ENCODE data around the gene ARHGAP29. TPM values are rescaled to one million over a fixed set of nuclear protein-coding genes. Genes with fewer than 3 reads are reported as not detected.

The ARHGAP29 gene
- total RNA-seq, 1 experiment from 2014 or later = 197 TPM

- H3K36me3 ChIP-seq (ENCODE audit: control insufficient read depth, insufficient read depth, low read length) = peaks cover 30% of the 10 kb centered on the region
- POLR2A ChIA-PET = interaction anchor here (0.6 to 1.0 kb wide), 2 partner anchors 9 to 105 kb away, joined by 4 to 6 read pairs; no protein-coding TSS in a partner anchor
- BruUV-seq (replicated peaks) = TSS peak; percentile 0
These were observed 9.8 kb downstream of the ARHGAP29 start for GRCh38 chr1:94227624-94228023.

GRCh38 chr1:94225845-94226244, 11.5 kb downstream of the ARHGAP29 start:
- Histone ChIP-seq H3K9me3 (ENCODE audit: control insufficient read depth, insufficient read depth, low read depth, low read length) (no peaks in the 10 kb centered on the region), H3K4me3 (ENCODE audit: low read depth in 2 of 2, low read length in 2 of 2) (no peak overlapping the region; a peak in 1 of 4 replicates), H3K4me1 (ENCODE audit: control insufficient read depth, insufficient read depth, low read length) (peaks cover 85% of the 10 kb centered on the region), H3K27me3 (ENCODE audit: control insufficient read depth, insufficient read depth, low read length) (no peaks in the 10 kb centered on the region), H3K27ac (ENCODE audit: low read length) (peak overlapping the region; percentile 98), H3K36me3 (ENCODE audit: control insufficient read depth, insufficient read depth, low read length) (peaks cover 34% of the 10 kb centered on the region)
- ChIA-PET POLR2A (interaction anchor here (0.6 kb wide), 1 partner anchor 156 kb away, joined by 3 read pairs; no protein-coding TSS in a partner anchor), CTCF (no interaction called here)
- TF ChIP-seq CTCF (IDR thresholded peaks at IDR 0.05) (no peak), REST (IDR thresholded peaks at IDR 0.05; ENCODE audit: insufficient read depth in 1 of 2, low read depth in 2 of 2, low read length in 1 of 2) (no peak)
- intact Hi-C loops (cut with micrococcal nuclease; ENCODE audit: unreplicated experiment) = no loop called here
- in situ Hi-C loops (cut with HindIII; ENCODE audit: low pct_unique_long_range_greater_than_20kb, low sequenced_read_pairs) = no loop called here
- no TSS peak for BruUV-seq (replicated peaks)
- no peak for ATAC-seq
- DNase-seq (ENCODE audit: low read depth, low spot score) = no peak

More at GRCh38 chr1:94227624-94228023, 9.8 kb downstream of the ARHGAP29 start:
- H3K27ac ChIP-seq (ENCODE audit: low read length) = peak overlapping the region; percentile 98
- CTCF ChIA-PET = interaction anchor here (0.6 kb wide), 2 partner anchors 16 to 102 kb away, joined by 3 to 4 read pairs; no protein-coding TSS in a partner anchor
- no peaks in the 10 kb centered on the region for H3K27me3 ChIP-seq (ENCODE audit: control insufficient read depth, insufficient read depth, low read length)
- no peaks in the 10 kb centered on the region for H3K9me3 ChIP-seq (ENCODE audit: control insufficient read depth, insufficient read depth, low read depth, low read length)
- TF ChIP-seq CTCF (IDR thresholded peaks at IDR 0.05) (no peak), REST (IDR thresholded peaks at IDR 0.05; ENCODE audit: insufficient read depth in 1 of 2, low read depth in 2 of 2, low read length in 1 of 2) (no peak), TCF7L2 (IDR thresholded peaks at IDR 0.05; ENCODE audit: low read depth, low read length) (no peak), POLR2AphosphoS5 (IDR thresholded peaks at IDR 0.05; ENCODE audit: low read depth, low read length) (no peak), SIN3A (IDR thresholded peaks at IDR 0.05; ENCODE audit: borderline replicate concordance, insufficient read depth, low read depth, low read length) (no peak)
- in situ Hi-C loops (cut with HindIII; ENCODE audit: low pct_unique_long_range_greater_than_20kb, low sequenced_read_pairs) (no loop called here), intact Hi-C loops (cut with micrococcal nuclease; ENCODE audit: unreplicated experiment) (no loop called here)
- peak overlapping the region in 1 of 2 experiments; percentile 4; a peak in 1 of 4 replicates for H3K4me3 ChIP-seq (ENCODE audit: low read depth in 2 of 2, low read length in 2 of 2)
- no peak for DNase-seq (ENCODE audit: low read depth, low spot score)
- ATAC-seq = no peak
- peaks cover 78% of the 10 kb centered on the region for H3K4me1 ChIP-seq (ENCODE audit: control insufficient read depth, insufficient read depth, low read length)

Measured in Panc1 (cell line).